ENCODE results near the gene CNST.
"Not testable (repeated sequence)": the region's sequence is repeated elsewhere in the genome, so short reads cannot be mapped to it uniquely, and the experiment has no call there.

The CNST gene

GRCh38 chr1:246632281-246633168, 66.3 kb downstream of the CNST start:
- Histone ChIP-seq H2AFZ (ENCODE audit: low read depth, low read length) (no peak overlapping the region), H3K9ac (ENCODE audit: low read length) (no peak overlapping the region), H3K4me1 (ENCODE audit: low read length) (peaks cover 35% of the 10 kb centered on the region), H3K4me3 (ENCODE audit: low read length) (no peak overlapping the region), H3K36me3 (replicated peaks; ENCODE audit: low read depth, low read length) (peaks cover 16% of the 10 kb centered on the region), H4K20me1 (ENCODE audit: insufficient read depth, low read length) (0 out of 2 replicates have a peak, but pooled peaks cover 7% of the 10 kb centered on the region), H3K4me2 (ENCODE audit: low read length) (no peak overlapping the region), H3K9me3 (ENCODE audit: insufficient read depth, low read length) (no peaks in the 10 kb centered on the region), H3K27me3 (ENCODE audit: low read depth, low read length) (no peaks in the 10 kb centered on the region), H3K27ac (ENCODE audit: low read length) (no peak overlapping the region), H3K79me2 (ENCODE audit: low read length) (0 out of 2 replicates have a peak, but pooled peaks cover 3% of the 10 kb centered on the region)
- no peak for TF ChIP-seq EZH2phosphoT487 (IDR thresholded peaks at IDR 0.05; ENCODE audit: low read depth)

- not testable (repeated sequence) for H3K4me3 ChIP-seq (ENCODE audit: low read length); H4K20me1 ChIP-seq (ENCODE audit: insufficient read depth, low read length); H3K27me3 ChIP-seq (ENCODE audit: low read depth, low read length); H3K27ac ChIP-seq (ENCODE audit: low read length); H3K79me2 ChIP-seq (ENCODE audit: low read length); H2AFZ ChIP-seq (ENCODE audit: low read depth, low read length); H3K9ac ChIP-seq (ENCODE audit: low read length); H3K9me3 ChIP-seq (ENCODE audit: insufficient read depth, low read length); H3K4me2 ChIP-seq (ENCODE audit: low read length)
- Histone ChIP-seq H3K36me3 (replicated peaks; ENCODE audit: low read depth, low read length) (peaks cover 18% of the 10 kb centered on the region), H3K4me1 (ENCODE audit: low read length) (peaks cover 16% of the 10 kb centered on the region)
Observed at GRCh38 chr1:246634659-246635058, 68.4 kb downstream of the CNST start.

GRCh38 chr1:246638941-246639655, 72.8 kb downstream of the CNST start:
- H3K4me2 ChIP-seq (ENCODE audit: low read length) = no peak overlapping the region
- no peak for TF ChIP-seq EZH2phosphoT487 (IDR thresholded peaks at IDR 0.05; ENCODE audit: low read depth)
- no peak for TF ChIP-seq CTCF (IDR thresholded peaks at IDR 0.05; ENCODE audit: low read depth, low read length)
- H3K4me3 ChIP-seq (ENCODE audit: low read length) = no peak overlapping the region
- no peaks in the 10 kb centered on the region for H3K9me3 ChIP-seq (ENCODE audit: insufficient read depth, low read length)
- H3K27ac ChIP-seq (ENCODE audit: low read length) = no peak overlapping the region
- no peak overlapping the region for H2AFZ ChIP-seq (ENCODE audit: low read depth, low read length)
- H3K4me1 ChIP-seq (ENCODE audit: low read length) = no peaks in the 10 kb centered on the region
- H3K79me2 ChIP-seq (ENCODE audit: low read length) = no peaks in the 10 kb centered on the region
- peaks cover 13% of the 10 kb centered on the region for H3K36me3 ChIP-seq (replicated peaks; ENCODE audit: low read depth, low read length)
- no peaks in the 10 kb centered on the region for H3K27me3 ChIP-seq (ENCODE audit: low read depth, low read length)
- 0 out of 2 replicates have a peak, but pooled peaks cover 4% of the 10 kb centered on the region for H4K20me1 ChIP-seq (ENCODE audit: insufficient read depth, low read length)
- no peak overlapping the region for H3K9ac ChIP-seq (ENCODE audit: low read length)

GRCh38 chr1:246639732-246640131, 73.5 kb downstream of the CNST start:
- no peak overlapping the region for H3K27ac ChIP-seq (ENCODE audit: low read length)
- no peak overlapping the region for H3K4me2 ChIP-seq (ENCODE audit: low read length)
- H3K27me3 ChIP-seq (ENCODE audit: low read depth, low read length) = no peaks in the 10 kb centered on the region
- no peaks in the 10 kb centered on the region for H3K9me3 ChIP-seq (ENCODE audit: insufficient read depth, low read length)
- H3K4me1 ChIP-seq (ENCODE audit: low read length) = peaks cover 4% of the 10 kb centered on the region
- H4K20me1 ChIP-seq (ENCODE audit: insufficient read depth, low read length) = 0 out of 2 replicates have a peak, but pooled peaks cover 4% of the 10 kb centered on the region
- no peak overlapping the region for H3K4me3 ChIP-seq (ENCODE audit: low read length)
- H3K79me2 ChIP-seq (ENCODE audit: low read length) = no peaks in the 10 kb centered on the region
- TF ChIP-seq CTCF (IDR thresholded peaks at IDR 0.05; ENCODE audit: low read depth, low read length) = no peak
- no peak for TF ChIP-seq EZH2phosphoT487 (IDR thresholded peaks at IDR 0.05; ENCODE audit: low read depth)
- H3K36me3 ChIP-seq (replicated peaks; ENCODE audit: low read depth, low read length) = peaks cover 13% of the 10 kb centered on the region
- no peak overlapping the region for H2AFZ ChIP-seq (ENCODE audit: low read depth, low read length)
- no peak overlapping the region for H3K9ac ChIP-seq (ENCODE audit: low read length)

- TF ChIP-seq CTCF (IDR thresholded peaks at IDR 0.05; ENCODE audit: low read depth, low read length) (no peak), EZH2phosphoT487 (IDR thresholded peaks at IDR 0.05; ENCODE audit: low read depth) (no peak)
- no peak overlapping the region for H2AFZ ChIP-seq (ENCODE audit: low read depth, low read length)
- no peak overlapping the region for H3K4me3 ChIP-seq (ENCODE audit: low read length)
- H3K27me3 ChIP-seq (ENCODE audit: low read depth, low read length) = no peaks in the 10 kb centered on the region
- no peak overlapping the region for H3K4me2 ChIP-seq (ENCODE audit: low read length)
- H4K20me1 ChIP-seq (ENCODE audit: insufficient read depth, low read length) = 0 out of 2 replicates have a peak, but pooled peaks cover 4% of the 10 kb centered on the region
- no peak overlapping the region for H3K9ac ChIP-seq (ENCODE audit: low read length)
- H3K27ac ChIP-seq (ENCODE audit: low read length) = no peak overlapping the region
- H3K79me2 ChIP-seq (ENCODE audit: low read length) = no peaks in the 10 kb centered on the region
- no peaks in the 10 kb centered on the region for H3K9me3 ChIP-seq (ENCODE audit: insufficient read depth, low read length)
- peaks cover 8% of the 10 kb centered on the region for H3K4me1 ChIP-seq (ENCODE audit: low read length)
- H3K36me3 ChIP-seq (replicated peaks; ENCODE audit: low read depth, low read length) = peaks cover 13% of the 10 kb centered on the region
Observed at GRCh38 chr1:246640747-246641146, 74.5 kb downstream of the CNST start.
